HL-60 (cell line): ENCODE measurements around the gene KLHL18.

ENCODE experiments used
- CTCF ChIP-seq: IDR thresholded peaks from one replicate; pipeline ENCODE4 v1.5.1; 2011; ENCODE audit warnings: low read length, control low read depth, inconsistent platforms; ENCODE audit not compliant: insufficient read depth
- GABPA ChIP-seq: IDR thresholded peaks from 2 replicates; pipeline ENCODE4 v1.6.1; 2012; ENCODE audit warnings: low read depth
- REST ChIP-seq: IDR thresholded peaks from 2 replicates; pipeline ENCODE4 v1.6.1; 2012; ENCODE audit warnings: low read depth; ENCODE audit not compliant: insufficient replicate concordance

GRCh38 chr3:47339951-47340350 lies 57.2 kb downstream of the KLHL18 start:
- TF ChIP-seq CTCF (no peak), GABPA (no peak), REST (no peak)
